ENCODE results near the gene AUTS2.

DNA sequence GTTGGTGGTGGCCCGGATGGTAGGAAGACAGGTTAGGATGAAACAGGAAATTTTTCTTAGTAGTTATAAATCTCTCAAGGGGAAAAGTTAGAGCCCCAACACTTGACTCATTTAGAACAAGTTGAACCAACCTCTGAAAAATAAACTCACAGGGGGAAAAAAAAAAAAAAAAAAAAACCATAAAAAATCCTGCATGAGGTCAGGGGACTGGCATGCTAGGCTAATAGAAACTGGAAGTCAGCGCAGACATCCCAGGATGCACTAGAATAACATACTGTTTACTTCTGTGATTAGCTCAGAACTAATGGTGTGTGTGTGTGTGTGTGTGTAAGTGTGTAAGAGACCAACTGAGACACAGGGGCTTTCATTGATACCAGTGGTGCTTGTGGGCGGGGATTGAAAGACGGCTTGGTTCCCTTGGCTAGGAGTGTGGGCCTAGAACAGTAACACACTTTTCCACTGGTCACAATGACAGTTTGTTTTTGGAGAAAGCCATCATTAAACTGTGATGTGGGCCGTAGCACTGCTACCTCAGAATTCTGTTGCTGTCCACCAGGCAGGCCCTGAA, 1042.1 kb downstream of the AUTS2 start:
- TF ChIP-seq, protein P1, sequence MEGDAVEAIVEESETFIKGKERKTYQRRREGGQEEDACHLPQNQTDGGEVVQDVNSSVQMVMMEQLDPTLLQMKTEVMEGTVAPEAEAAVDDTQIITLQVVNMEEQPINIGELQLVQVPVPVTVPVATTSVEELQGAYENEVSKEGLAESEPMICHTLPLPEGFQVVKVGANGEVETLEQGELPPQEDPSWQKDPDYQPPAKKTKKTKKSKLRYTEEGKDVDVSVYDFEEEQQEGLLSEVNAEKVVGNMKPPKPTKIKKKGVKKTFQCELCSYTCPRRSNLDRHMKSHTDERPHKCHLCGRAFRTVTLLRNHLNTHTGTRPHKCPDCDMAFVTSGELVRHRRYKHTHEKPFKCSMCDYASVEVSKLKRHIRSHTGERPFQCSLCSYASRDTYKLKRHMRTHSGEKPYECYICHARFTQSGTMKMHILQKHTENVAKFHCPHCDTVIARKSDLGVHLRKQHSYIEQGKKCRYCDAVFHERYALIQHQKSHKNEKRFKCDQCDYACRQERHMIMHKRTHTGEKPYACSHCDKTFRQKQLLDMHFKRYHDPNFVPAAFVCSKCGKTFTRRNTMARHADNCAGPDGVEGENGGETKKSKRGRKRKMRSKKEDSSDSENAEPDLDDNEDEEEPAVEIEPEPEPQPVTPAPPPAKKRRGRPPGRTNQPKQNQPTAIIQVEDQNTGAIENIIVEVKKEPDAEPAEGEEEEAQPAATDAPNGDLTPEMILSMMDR (conservative IDR thresholded peaks at IDR 0.05; ENCODE audit: low read length), result no peak
- TF ChIP-seq EZH2phosphoT487 (IDR thresholded peaks at IDR 0.05; ENCODE audit: borderline replicate concordance), result no peak
